ENCODE results near the gene RFC2. TPM values are rescaled to one million over a fixed set of nuclear protein-coding genes. Genes with fewer than 3 reads are reported as not detected.

Gene RFC2
- total RNA-seq: 14.5 TPM

DNA sequence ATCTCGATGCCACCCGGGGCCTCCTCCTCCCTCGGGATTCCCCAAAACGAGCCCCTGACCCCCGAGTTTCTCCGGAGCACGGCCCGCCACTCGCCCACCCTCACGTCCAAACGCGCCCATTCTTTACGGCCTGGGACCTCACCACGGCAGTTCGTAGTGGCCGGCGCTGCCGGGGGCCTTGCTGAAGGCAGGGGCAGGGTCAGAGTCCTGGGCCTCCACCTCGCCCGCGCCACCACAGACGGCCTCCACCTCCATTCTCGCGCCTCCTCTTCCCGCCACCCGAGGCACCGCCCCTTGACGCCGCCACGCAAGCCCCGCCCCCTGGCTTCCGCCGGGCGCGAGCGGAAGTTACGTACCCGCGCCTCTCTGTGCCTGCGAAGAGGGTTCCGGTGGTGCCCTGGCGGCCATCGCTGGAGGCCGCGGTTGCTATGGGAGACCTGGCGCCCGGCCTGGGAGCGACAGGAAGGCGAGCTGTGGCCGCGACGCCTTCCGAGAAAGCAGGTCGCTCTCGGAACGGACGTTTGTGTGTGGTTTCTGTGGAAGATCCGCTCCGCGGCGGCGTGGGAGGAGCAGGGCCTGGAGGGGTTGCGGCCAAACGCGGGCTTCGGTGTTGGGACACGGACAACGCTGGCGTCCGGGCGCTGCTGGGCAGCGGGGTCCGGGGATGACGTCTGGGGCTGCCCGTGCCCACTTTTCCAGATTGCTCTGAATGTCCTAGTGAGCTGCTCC, at the start of gene RFC2:
Gene RFC2 (minus strand): TSS at position 271 of the 729 bp plus-strand sequence. CDS start 16 bp downstream, at position 255.
- Histone ChIP-seq H3K36me3 (peaks cover 0 to 19% of the 10 kb centered on the region in 2 donors), H3K4me1 (peaks cover 26% of the 10 kb centered on the region), H3K27me3 (no peaks in the 10 kb centered on the region), H3K27ac (peak within 1 kb of the TSS; percentile 96), H3K4me3 (peak within 1 kb of the TSS; percentile 87 to 94), H3K9me3 (no peaks in the 10 kb centered on the region)
- intact Hi-C loops (cut with DNase I): no loop called here
- DNase-seq (ENCODE audit: extremely low spot score in 2 of 2): peak in 1 of 2 donors; percentile 96
- TF ChIP-seq, protein P1, sequence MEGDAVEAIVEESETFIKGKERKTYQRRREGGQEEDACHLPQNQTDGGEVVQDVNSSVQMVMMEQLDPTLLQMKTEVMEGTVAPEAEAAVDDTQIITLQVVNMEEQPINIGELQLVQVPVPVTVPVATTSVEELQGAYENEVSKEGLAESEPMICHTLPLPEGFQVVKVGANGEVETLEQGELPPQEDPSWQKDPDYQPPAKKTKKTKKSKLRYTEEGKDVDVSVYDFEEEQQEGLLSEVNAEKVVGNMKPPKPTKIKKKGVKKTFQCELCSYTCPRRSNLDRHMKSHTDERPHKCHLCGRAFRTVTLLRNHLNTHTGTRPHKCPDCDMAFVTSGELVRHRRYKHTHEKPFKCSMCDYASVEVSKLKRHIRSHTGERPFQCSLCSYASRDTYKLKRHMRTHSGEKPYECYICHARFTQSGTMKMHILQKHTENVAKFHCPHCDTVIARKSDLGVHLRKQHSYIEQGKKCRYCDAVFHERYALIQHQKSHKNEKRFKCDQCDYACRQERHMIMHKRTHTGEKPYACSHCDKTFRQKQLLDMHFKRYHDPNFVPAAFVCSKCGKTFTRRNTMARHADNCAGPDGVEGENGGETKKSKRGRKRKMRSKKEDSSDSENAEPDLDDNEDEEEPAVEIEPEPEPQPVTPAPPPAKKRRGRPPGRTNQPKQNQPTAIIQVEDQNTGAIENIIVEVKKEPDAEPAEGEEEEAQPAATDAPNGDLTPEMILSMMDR (IDR thresholded peaks at IDR 0.05): peak in 2 of 3 experiments; percentile 22 to 61
- peak in 1 of 2 donors; percentile 63 for TF ChIP-seq POLR2A (IDR thresholded peaks at IDR 0.05)
- TF ChIP-seq POLR2AphosphoS5 (IDR thresholded peaks at IDR 0.05; ENCODE audit: insufficient read depth in 1 of 2, low read depth in 1 of 2): peak; percentile 98 to 99

DNA sequence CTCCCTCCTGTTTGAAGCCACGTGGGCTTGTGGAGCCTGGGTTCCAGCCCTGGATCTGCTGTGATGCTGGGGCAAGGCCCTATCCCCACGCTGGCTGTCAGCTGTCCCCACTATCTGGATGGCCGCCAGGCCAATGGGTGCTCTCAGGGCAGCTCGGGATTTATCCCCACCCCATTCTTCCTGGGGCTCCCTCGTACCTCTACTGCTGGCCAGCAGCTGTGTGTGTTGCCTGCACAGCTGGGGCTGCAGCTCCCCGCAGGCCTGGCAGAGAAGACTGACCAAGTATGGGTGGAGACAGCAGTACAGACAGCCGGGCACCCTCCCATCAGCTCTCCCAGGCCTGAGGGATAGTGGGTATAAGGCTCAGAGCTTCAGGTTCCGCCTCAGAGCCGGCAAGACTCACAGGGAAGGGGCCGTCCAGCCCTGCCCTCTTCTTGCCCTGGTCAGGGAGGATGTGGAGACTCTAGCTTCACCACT, 48.6 kb upstream of the RFC2 start:
- Histone ChIP-seq H3K9me3 (no peaks in the 10 kb centered on the region), H3K4me1 (peaks cover 43% of the 10 kb centered on the region), H3K27me3 (no peaks in the 10 kb centered on the region), H3K36me3 (no peaks in the 10 kb centered on the region), H3K27ac (no peak overlapping the region), H3K4me3 (no peak overlapping the region)
- no peak for DNase-seq (ENCODE audit: extremely low spot score in 2 of 2)
- TF ChIP-seq POLR2A (IDR thresholded peaks at IDR 0.05) (no peak), POLR2AphosphoS5 (IDR thresholded peaks at IDR 0.05; ENCODE audit: insufficient read depth in 1 of 2, low read depth in 1 of 2) (no peak)
- TF ChIP-seq, protein P1 (IDR thresholded peaks at IDR 0.05): no peak
- intact Hi-C loops (cut with DNase I): no loop called here

DNA sequence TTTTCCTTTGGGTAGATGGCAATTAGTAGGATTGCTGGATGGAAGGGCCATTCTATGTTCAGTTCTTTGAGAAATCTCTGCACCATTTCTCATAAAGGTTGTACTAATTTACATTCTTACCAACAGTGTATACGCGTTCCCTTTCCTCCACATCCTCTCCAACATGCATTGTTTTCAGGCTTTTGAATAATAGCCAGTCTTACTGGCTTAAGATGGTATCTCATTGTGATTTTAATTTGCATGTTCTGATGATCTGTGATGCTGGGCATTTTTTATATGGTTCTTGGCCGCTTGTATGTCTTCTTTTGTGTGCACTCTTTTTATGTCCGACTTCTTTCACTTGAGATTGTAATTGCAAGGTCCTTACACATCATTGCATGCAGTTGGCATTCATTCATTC, 46.7 kb upstream of the RFC2 start:
- TF ChIP-seq POLR2A (IDR thresholded peaks at IDR 0.05): no peak
- TF ChIP-seq, protein P1 (IDR thresholded peaks at IDR 0.05): no peak
- TF ChIP-seq POLR2AphosphoS5 (IDR thresholded peaks at IDR 0.05; ENCODE audit: insufficient read depth in 1 of 2, low read depth in 1 of 2): no peak
- Histone ChIP-seq H3K4me1 (peaks cover 25% of the 10 kb centered on the region), H3K27me3 (no peaks in the 10 kb centered on the region), H3K36me3 (no peaks in the 10 kb centered on the region), H3K9me3 (no peaks in the 10 kb centered on the region), H3K27ac (no peak overlapping the region), H3K4me3 (no peak overlapping the region)
- DNase-seq (ENCODE audit: extremely low spot score in 2 of 2): no peak
- intact Hi-C loops (cut with DNase I): no loop called here

DNA sequence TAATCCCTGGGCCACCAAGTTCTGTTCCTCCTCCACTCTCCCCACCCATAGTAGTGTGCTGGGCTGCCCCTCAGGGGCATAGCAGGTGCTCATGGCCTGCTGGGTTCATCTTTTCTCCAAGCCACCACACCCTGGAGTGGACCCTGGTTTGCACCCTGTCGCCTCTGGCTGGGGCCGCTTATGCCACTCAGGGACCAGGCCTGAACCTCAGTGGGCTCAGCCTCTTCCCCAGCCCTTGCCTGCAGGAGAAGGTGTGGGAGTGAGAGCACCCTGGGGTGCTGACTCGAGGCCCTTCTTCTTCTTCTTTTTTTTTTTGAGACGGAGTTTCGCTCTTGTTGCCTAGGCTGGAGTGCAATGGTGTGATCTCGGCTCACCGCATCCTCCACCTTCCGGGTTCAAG, 45.2 kb upstream of the RFC2 start:
- Histone ChIP-seq H3K27ac (no peak overlapping the region), H3K9me3 (no peaks in the 10 kb centered on the region), H3K27me3 (no peaks in the 10 kb centered on the region), H3K4me1 (peaks cover 30% of the 10 kb centered on the region), H3K36me3 (no peaks in the 10 kb centered on the region), H3K4me3 (no peak overlapping the region)
- no peak for TF ChIP-seq POLR2A (IDR thresholded peaks at IDR 0.05)
- TF ChIP-seq, protein P1 (IDR thresholded peaks at IDR 0.05): no peak
- no peak for TF ChIP-seq POLR2AphosphoS5 (IDR thresholded peaks at IDR 0.05; ENCODE audit: insufficient read depth in 1 of 2, low read depth in 1 of 2)
- intact Hi-C loops (cut with DNase I): no loop called here
- DNase-seq (ENCODE audit: extremely low spot score in 2 of 2): no peak

Measured in vagina (tissue), 2 donors.